ENCODE results near the gene OR4K13. TPM values are rescaled to one million over a fixed set of nuclear protein-coding genes. Genes with fewer than 3 reads are reported as not detected.

The OR4K13 gene
- not detected for total RNA-seq
- not detected for polyA plus RNA-seq
- long read RNA-seq, donor 1 = 0 reads
- long read RNA-seq, donor 2 = 0 reads
- long read RNA-seq, donor 3 = 0 reads
- long read RNA-seq, donor 4 = 0 reads

GRCh38 chr14:20035938-20036337 is at the start of gene OR4K13:
OR4K13 (minus strand) TSS chr14:20036038; CDS start chr14:20034758, 1,280 bp downstream.
- WGBS = 92% methylated on average over 4 of the region's 4 CpGs
- H3K27me3 ChIP-seq (ENCODE audit: control insufficient read depth, insufficient read depth) = no peaks in the 10 kb centered on the region
- no peaks in the 10 kb centered on the region for H3K9me3 ChIP-seq (ENCODE audit: control insufficient read depth, low read length)
- intact Hi-C loops (cut with DNase I) = no loop called here
- no peaks in the 10 kb centered on the region for H3K4me1 ChIP-seq (ENCODE audit: control insufficient read depth, insufficient read depth, low read length)
- H3K4me3 ChIP-seq (ENCODE audit: low read length) = no peak within 1 kb of the TSS
- H3K27ac ChIP-seq (ENCODE audit: low read length) = no peak within 1 kb of the TSS
- no peak for ATAC-seq
- DNase-seq = no peak

GRCh38 chr14:20059745-20060144 is 23.9 kb upstream of the OR4K13 start, which contains the start of gene OR4L1:
OR4L1 (plus strand) TSS chr14:20060045; CDS start chr14:20060045, 0 bp downstream.
- intact Hi-C loops (cut with DNase I) = no loop called here
- 55% methylated on average over 2 of the region's 2 CpGs for WGBS
- H3K9me3 ChIP-seq (ENCODE audit: control insufficient read depth, low read length) = peaks cover 2% of the 10 kb centered on the region
- H3K4me1 ChIP-seq (ENCODE audit: control insufficient read depth, insufficient read depth, low read length) = no peaks in the 10 kb centered on the region
- DNase-seq = no peak
- no peak within 1 kb of the TSS for H3K4me3 ChIP-seq (ENCODE audit: low read length)
- no peak within 1 kb of the TSS for H3K27ac ChIP-seq (ENCODE audit: low read length)
- ATAC-seq = no peak
- no peaks in the 10 kb centered on the region for H3K27me3 ChIP-seq (ENCODE audit: control insufficient read depth, insufficient read depth)

GRCh38 chr14:20048202-20048601 is 12.4 kb upstream of the OR4K13 start:
- intact Hi-C loops (cut with DNase I) = no loop called here
- no peaks in the 10 kb centered on the region for H3K9me3 ChIP-seq (ENCODE audit: control insufficient read depth, low read length)
- DNase-seq (no peak), ATAC-seq (no peak)
- 48% methylated on average over 1 of the region's 1 CpG for WGBS
- no peak overlapping the region for H3K4me3 ChIP-seq (ENCODE audit: low read length)
- no peak overlapping the region for H3K27ac ChIP-seq (ENCODE audit: low read length)
- H3K4me1 ChIP-seq (ENCODE audit: control insufficient read depth, insufficient read depth, low read length) = no peaks in the 10 kb centered on the region
- no peaks in the 10 kb centered on the region for H3K27me3 ChIP-seq (ENCODE audit: control insufficient read depth, insufficient read depth)

GRCh38 chr14:20044243-20044642 is 8.4 kb upstream of the OR4K13 start:
- no peak overlapping the region for H3K27ac ChIP-seq (ENCODE audit: low read length)
- no peaks in the 10 kb centered on the region for H3K4me1 ChIP-seq (ENCODE audit: control insufficient read depth, insufficient read depth, low read length)
- no peaks in the 10 kb centered on the region for H3K27me3 ChIP-seq (ENCODE audit: control insufficient read depth, insufficient read depth)
- no peaks in the 10 kb centered on the region for H3K9me3 ChIP-seq (ENCODE audit: control insufficient read depth, low read length)
- DNase-seq (no peak), ATAC-seq (no peak)
- 66% methylated on average over 5 of the region's 5 CpGs for WGBS
- intact Hi-C loops (cut with DNase I) = no loop called here
- H3K4me3 ChIP-seq (ENCODE audit: low read length) = no peak overlapping the region

- intact Hi-C loops (cut with DNase I) = no loop called here
Observed at GRCh38 chr14:20035449-20035848, 389 bp downstream of the OR4K13 start.

GRCh38 chr14:20031058-20031457 is 4.8 kb downstream of the OR4K13 start:
- H3K9me3 ChIP-seq (ENCODE audit: control insufficient read depth, low read length) = no peaks in the 10 kb centered on the region
- 72% methylated on average over 6 of the region's 6 CpGs for WGBS
- DNase-seq = no peak
- intact Hi-C loops (cut with DNase I) = no loop called here
- H3K27ac ChIP-seq (ENCODE audit: low read length) = no peak overlapping the region
- H3K27me3 ChIP-seq (ENCODE audit: control insufficient read depth, insufficient read depth) = no peaks in the 10 kb centered on the region
- no peaks in the 10 kb centered on the region for H3K4me1 ChIP-seq (ENCODE audit: control insufficient read depth, insufficient read depth, low read length)
- H3K4me3 ChIP-seq (ENCODE audit: low read length) = no peak overlapping the region
- ATAC-seq = no peak

More at GRCh38 chr14:20035449-20035848, 389 bp downstream of the OR4K13 start:
- Histone ChIP-seq H3K9me3 (ENCODE audit: control insufficient read depth, low read length) (no peaks in the 10 kb centered on the region), H3K27ac (ENCODE audit: low read length) (no peak overlapping the region), H3K27me3 (ENCODE audit: control insufficient read depth, insufficient read depth) (no peaks in the 10 kb centered on the region), H3K4me3 (ENCODE audit: low read length) (no peak overlapping the region), H3K4me1 (ENCODE audit: control insufficient read depth, insufficient read depth, low read length) (no peaks in the 10 kb centered on the region)
- ATAC-seq = no peak
- DNase-seq = no peak
- WGBS = 62% methylated on average over 3 of the region's 3 CpGs

GRCh38 chr14:20019257-20019865 is 16.5 kb downstream of the OR4K13 start, which contains the start of gene OR4K14:
OR4K14 (minus strand) TSS chr14:20019307; CDS start chr14:20015193, 4,114 bp downstream.
- Histone ChIP-seq H3K9me3 (ENCODE audit: control insufficient read depth, low read length) (peaks cover 2% of the 10 kb centered on the region), H3K27ac (ENCODE audit: low read length) (no peak within 1 kb of the TSS), H3K27me3 (ENCODE audit: control insufficient read depth, insufficient read depth) (no peaks in the 10 kb centered on the region), H3K4me3 (ENCODE audit: low read length) (no peak within 1 kb of the TSS), H3K4me1 (ENCODE audit: control insufficient read depth, insufficient read depth, low read length) (no peaks in the 10 kb centered on the region)
- WGBS = 59% methylated on average over 2 of the region's 2 CpGs
- DNase-seq = no peak
- no peak for ATAC-seq
- intact Hi-C loops (cut with DNase I) = no loop called here

GRCh38 chr14:20008156-20008555 is 27.7 kb downstream of the OR4K13 start:
- H3K9me3 ChIP-seq (ENCODE audit: control insufficient read depth, low read length) = no peaks in the 10 kb centered on the region
- ATAC-seq (no peak), DNase-seq (no peak)
- H3K4me1 ChIP-seq (ENCODE audit: control insufficient read depth, insufficient read depth, low read length) = no peaks in the 10 kb centered on the region
- no peaks in the 10 kb centered on the region for H3K27me3 ChIP-seq (ENCODE audit: control insufficient read depth, insufficient read depth)
- no peak overlapping the region for H3K27ac ChIP-seq (ENCODE audit: low read length)
- intact Hi-C loops (cut with DNase I) = no loop called here
- H3K4me3 ChIP-seq (ENCODE audit: low read length) = no peak overlapping the region

- no peak overlapping the region for H3K27ac ChIP-seq (ENCODE audit: low read length)
- no peak overlapping the region for H3K4me3 ChIP-seq (ENCODE audit: low read length)
- no peaks in the 10 kb centered on the region for H3K27me3 ChIP-seq (ENCODE audit: control insufficient read depth, insufficient read depth)
- intact Hi-C loops (cut with DNase I) = no loop called here
- DNase-seq (no peak), ATAC-seq (no peak)
- H3K9me3 ChIP-seq (ENCODE audit: control insufficient read depth, low read length) = no peaks in the 10 kb centered on the region
- H3K4me1 ChIP-seq (ENCODE audit: control insufficient read depth, insufficient read depth, low read length) = no peaks in the 10 kb centered on the region
- WGBS = 70% methylated on average over 7 of the region's 7 CpGs
Observed at GRCh38 chr14:20002319-20002718, 33.5 kb downstream of the OR4K13 start.

- H3K27me3 ChIP-seq (ENCODE audit: control insufficient read depth, insufficient read depth) = no peaks in the 10 kb centered on the region
- ATAC-seq = no peak
- intact Hi-C loops (cut with DNase I) = no loop called here
- no peaks in the 10 kb centered on the region for H3K4me1 ChIP-seq (ENCODE audit: control insufficient read depth, insufficient read depth, low read length)
- no peaks in the 10 kb centered on the region for H3K9me3 ChIP-seq (ENCODE audit: control insufficient read depth, low read length)
- no peak for DNase-seq
- H3K27ac ChIP-seq (ENCODE audit: low read length) = no peak within 1 kb of the TSS
- no peak within 1 kb of the TSS for H3K4me3 ChIP-seq (ENCODE audit: low read length)
Observed at GRCh38 chr14:20001863-20002262, 34.0 kb downstream of the OR4K13 start, which contains the start of gene OR4Q2. OR4Q2 (plus strand) TSS chr14:20002163.

- no peak for ATAC-seq
Observed at GRCh38 chr14:19993438-19993837, 42.4 kb downstream of the OR4K13 start.

More at GRCh38 chr14:19993438-19993837, 42.4 kb downstream of the OR4K13 start:
- no peak overlapping the region for H3K4me3 ChIP-seq (ENCODE audit: low read length)
- intact Hi-C loops (cut with DNase I) = no loop called here
- 67% methylated on average over 2 of the region's 2 CpGs for WGBS
- no peaks in the 10 kb centered on the region for H3K27me3 ChIP-seq (ENCODE audit: control insufficient read depth, insufficient read depth)
- H3K9me3 ChIP-seq (ENCODE audit: control insufficient read depth, low read length) = no peaks in the 10 kb centered on the region
- H3K27ac ChIP-seq (ENCODE audit: low read length) = no peak overlapping the region
- no peak for DNase-seq
- no peaks in the 10 kb centered on the region for H3K4me1 ChIP-seq (ENCODE audit: control insufficient read depth, insufficient read depth, low read length)

Data from right cardiac atrium (tissue), 5 donors.